SU-DHL-6 (cell line): ENCODE results near the gene WWOX.

ENCODE experiments used
- H2AFZ ChIP-seq: fragments of 200-600 bp; sonication (generic); 2 replicates; pipeline ENCODE4 v1.6.1; 2014; ENCODE audit warnings: low read depth, mild to moderate bottlenecking, moderate library complexity, mixed read lengths, antibody characterized with exemption, low read length; ENCODE audit not compliant: severe bottlenecking
- H3F3A ChIP-seq: fragments of 200-600 bp; shearing (Covaris generic); 2 replicates; pipeline ENCODE4 v1.6.0; 2016; ENCODE audit warnings: antibody characterized with exemption, mild to moderate bottlenecking; ENCODE audit not compliant: insufficient read depth
- H3K27ac ChIP-seq: fragments of 200-600 bp; sonication (generic); 2 replicates; pipeline ENCODE4 v1.5.1; 2016; ENCODE audit warnings: low read depth, mild to moderate bottlenecking, low read length, moderate library complexity, mixed read lengths
- H3K27me3 ChIP-seq: fragments of 200-600 bp; sonication (generic), shearing (Covaris generic); 2 replicates; pipeline ENCODE4 v1.6.0; 2014; ENCODE audit warnings: mild to moderate bottlenecking, low read length
- H3K36me3 ChIP-seq: fragments of 200-600 bp; sonication (generic); 2 replicates; pipeline ENCODE4 v1.6.1; 2014; ENCODE audit warnings: mild to moderate bottlenecking, low read length, mixed read lengths
- H3K4me2 ChIP-seq: fragments of 300-600, 200-600 bp; shearing (Covaris generic), sonication (generic); 2 replicates; pipeline ENCODE4 v1.6.0; 2014; ENCODE audit warnings: low read length, low read depth, mild to moderate bottlenecking; ENCODE audit not compliant: poor library complexity, severe bottlenecking
- H3K4me3 ChIP-seq: fragments of 200-600 bp; sonication (generic); 2 replicates; pipeline ENCODE4 v1.5.1; 2014; ENCODE audit warnings: antibody characterized with exemption, low read length, mild to moderate bottlenecking, mixed read lengths; ENCODE audit not compliant: insufficient read depth, poor library complexity, severe bottlenecking
- H3K79me2 ChIP-seq: fragments of 200-600 bp; sonication (generic); 2 replicates; pipeline ENCODE4 v1.6.1; 2014; ENCODE audit warnings: mild to moderate bottlenecking, low read length, moderate library complexity; ENCODE audit not compliant: insufficient read depth
- H3K9ac ChIP-seq: fragments of 200-600 bp; sonication (generic); 2 replicates; pipeline ENCODE4 v1.7.0; 2014; ENCODE audit warnings: mild to moderate bottlenecking, low read length
- H3K9me2 ChIP-seq: fragments of 200-600 bp; sonication (generic); replicated peaks from 2 replicates; pipeline ENCODE4 v1.6.1; 2014; ENCODE audit warnings: low read length; ENCODE audit not compliant: insufficient read depth
- H3K9me3 ChIP-seq: fragments of 200-600 bp; sonication (generic); 2 replicates; pipeline ENCODE4 v1.6.1; 2014; ENCODE audit warnings: low read length, mixed read lengths; ENCODE audit not compliant: insufficient read depth
- H4K20me1 ChIP-seq: fragments of 200-600 bp; sonication (generic); 2 replicates; pipeline ENCODE4 v1.6.1; 2014; ENCODE audit warnings: low read depth, mild to moderate bottlenecking, antibody characterized with exemption, low read length, moderate library complexity, mixed read lengths
- CTCF ChIP-seq: fragments of 200-600 bp; sonication (generic); IDR thresholded peaks from one replicate; pipeline ENCODE4 v1.5.1; 2017; ENCODE audit warnings: antibody characterized with exemption, mild to moderate bottlenecking, low read length, moderate library complexity; ENCODE audit not compliant: insufficient read depth, poor library complexity, severe bottlenecking
- EZH2phosphoT487 ChIP-seq: fragments of 200-600 bp; sonication (generic), shearing (Covaris generic); conservative IDR thresholded peaks from 2 replicates; pipeline ENCODE4 v1.6.1; 2018; ENCODE audit warnings: mild to moderate bottlenecking, antibody characterized with exemption, low read length, moderate library complexity, mixed read lengths

The WWOX gene

GRCh38 chr16:78499399-78499798 lies 399.9 kb downstream of the WWOX start:
- Histone ChIP-seq H3K79me2 (no peaks in the 10 kb centered on the region), H3F3A (no peaks in the 10 kb centered on the region), H3K27me3 (no peaks in the 10 kb centered on the region), H2AFZ (no peak overlapping the region), H3K9me2 (no peaks in the 10 kb centered on the region), H3K9ac (no peak overlapping the region), H3K36me3 (no peaks in the 10 kb centered on the region), H3K4me3 (no peak overlapping the region), H3K4me2 (no peak overlapping the region), H3K27ac (no peak overlapping the region), H3K9me3 (no peaks in the 10 kb centered on the region), H4K20me1 (no peaks in the 10 kb centered on the region)
- TF ChIP-seq CTCF (no peak), EZH2phosphoT487 (no peak)

GRCh38 chr16:78500659-78501270 lies 401.3 kb downstream of the WWOX start:
- Histone ChIP-seq H3K79me2 (no peaks in the 10 kb centered on the region), H3K9me2 (no peaks in the 10 kb centered on the region), H3K9me3 (no peaks in the 10 kb centered on the region), H3K27ac (no peak overlapping the region), H3K4me3 (no peak overlapping the region), H3K9ac (no peak overlapping the region), H4K20me1 (no peaks in the 10 kb centered on the region), H2AFZ (no peak overlapping the region), H3F3A (no peaks in the 10 kb centered on the region), H3K36me3 (no peaks in the 10 kb centered on the region), H3K27me3 (no peaks in the 10 kb centered on the region), H3K4me2 (no peak overlapping the region)
- TF ChIP-seq CTCF, result no peak
- TF ChIP-seq EZH2phosphoT487, result no peak

- H2AFZ ChIP-seq, result no peak overlapping the region
- no peak overlapping the region for H3K9ac ChIP-seq
- TF ChIP-seq EZH2phosphoT487, result no peak
- TF ChIP-seq CTCF, result no peak
- no peaks in the 10 kb centered on the region for H3K79me2 ChIP-seq
- H3F3A ChIP-seq, result no peaks in the 10 kb centered on the region
- H3K4me2 ChIP-seq, result no peak overlapping the region
- no peak overlapping the region for H3K27ac ChIP-seq
- no peaks in the 10 kb centered on the region for H3K27me3 ChIP-seq
- H3K4me3 ChIP-seq, result no peak overlapping the region
- no peaks in the 10 kb centered on the region for H3K9me2 ChIP-seq
- H4K20me1 ChIP-seq, result no peaks in the 10 kb centered on the region
- no peaks in the 10 kb centered on the region for H3K36me3 ChIP-seq
- H3K9me3 ChIP-seq, result no peaks in the 10 kb centered on the region
Observed at GRCh38 chr16:78501744-78502143, 402.3 kb downstream of the WWOX start.
